Keratinocyte (primary cell): ENCODE results near the gene TRPM1. TPM values are rescaled to one million over a fixed set of nuclear protein-coding genes. Genes with fewer than 3 reads are reported as not detected.

Experiments
- DNase-seq: peaks from one replicate; pipeline ENCODE4 v3.0.0-alpha.2; 2011; ENCODE audit warnings: low read depth, missing footprints, low spot score
- FAIRE-seq: peaks from 2 replicates; lab custom pipeline; 2011; peaks lifted over from hg19 to GRCh38; lab: Jason Lieb, UNC
- H2AFZ ChIP-seq: 2 replicates; pipeline ENCODE4 v1.6.0; 2012; ENCODE audit warnings: low read length, control low read depth, inconsistent platforms; ENCODE audit not compliant: control insufficient read depth
- H3K27ac ChIP-seq: 2 replicates; pipeline ENCODE4 v1.5.1; 2011; ENCODE audit warnings: low read length; ENCODE audit not compliant: control insufficient read depth, insufficient read depth
- H3K27me3 ChIP-seq: 3 replicates; pipeline ENCODE4 v1.6.0; 2011; ENCODE audit warnings: low read length; ENCODE audit not compliant: control insufficient read depth, insufficient read depth; ENCODE audit errors: extremely low read depth
- H3K36me3 ChIP-seq, 2 experiments: 2 replicates in 1 of 2; 3 replicates in 1 of 2; pipeline ENCODE4 v1.5.1; 2011; ENCODE audit warnings: low read length in 2 of 2, mild to moderate bottlenecking in 1 of 2; ENCODE audit not compliant: control insufficient read depth in 2 of 2, insufficient read depth in 2 of 2; ENCODE audit errors: extremely low read depth in 1 of 2
- H3K4me1 ChIP-seq: 3 replicates; pipeline ENCODE4 v1.5.1; 2011; ENCODE audit warnings: low read length; ENCODE audit not compliant: control insufficient read depth, insufficient read depth; ENCODE audit errors: extremely low read depth
- H3K4me2 ChIP-seq: 3 replicates; pipeline ENCODE4 v1.6.0; 2011; ENCODE audit warnings: low read depth, low read length; ENCODE audit not compliant: control insufficient read depth, insufficient read depth; ENCODE audit errors: extremely low read depth
- H3K4me3 ChIP-seq, 3 experiments: fragments of 200-600 bp in 1 of 3; sonication (generic) in 1 of 3; 2 replicates in 2 of 3; 3 replicates in 1 of 3; pipeline ENCODE4 v1.5.1; 2011 to 2016; ENCODE audit warnings: low read length in 3 of 3, mild to moderate bottlenecking in 3 of 3, control low read depth in 2 of 3, inconsistent platforms in 1 of 3, low read depth in 1 of 3, mixed read lengths in 1 of 3, mixed run types in 1 of 3, moderate library complexity in 1 of 3; ENCODE audit not compliant: control insufficient read depth in 2 of 3, insufficient read depth in 2 of 3; ENCODE audit errors: extremely low read depth in 1 of 3
- H3K79me2 ChIP-seq: 2 replicates; pipeline ENCODE4 v1.6.0; 2012; ENCODE audit warnings: low read length; ENCODE audit not compliant: control insufficient read depth, insufficient read depth
- H3K9ac ChIP-seq: 3 replicates; pipeline ENCODE4 v1.6.0; 2011; ENCODE audit warnings: low read length; ENCODE audit not compliant: control insufficient read depth, insufficient read depth; ENCODE audit errors: extremely low read depth
- H3K9me1 ChIP-seq: 3 replicates; pipeline ENCODE4 v1.6.0; 2011; ENCODE audit warnings: low read length; ENCODE audit not compliant: control insufficient read depth, insufficient read depth; ENCODE audit errors: extremely low read depth
- H3K9me3 ChIP-seq: 2 replicates; pipeline ENCODE4 v1.5.1; 2012; ENCODE audit warnings: low read depth, low read length; ENCODE audit not compliant: control insufficient read depth
- H4K20me1 ChIP-seq: 3 replicates; pipeline ENCODE4 v1.6.0; 2011; ENCODE audit warnings: low read length; ENCODE audit not compliant: control insufficient read depth, insufficient read depth; ENCODE audit errors: extremely low read depth
- CTCF ChIP-seq, 3 experiments: IDR thresholded peaks in 1 of 3; conservative IDR thresholded peaks in 1 of 3; optimal IDR thresholded peaks in 1 of 3; 2 replicates in 2 of 3; 3 replicates in 1 of 3; pipeline versions ENCODE3 to v1.5.1; 2011; ENCODE audit warnings: low read length in 3 of 3, mild to moderate bottlenecking in 3 of 3, moderate library complexity in 2 of 3, control low read depth in 1 of 3, inconsistent platforms in 1 of 3; ENCODE audit not compliant: insufficient read depth in 2 of 3; ENCODE audit errors: extremely low read depth in 1 of 3
- EZH2 ChIP-seq: IDR thresholded peaks from one replicate; pipeline ENCODE4 v1.6.1; 2012; ENCODE audit warnings: inconsistent platforms, mild to moderate bottlenecking, low read length, moderate library complexity
- dilution Hi-C: fragments of 300-500 bp; cut with MboI; formaldehyde crosslinking; loops from one replicate; pipeline ENCODE4 v1.7.0; 2020; ENCODE audit warnings: low sequenced_read_pairs; ENCODE audit not compliant: extremely low pct_ligation_motif_present
- polyA plus RNA-seq, 5 experiments: library from polyadenylated mRNA; depleted of rRNA in 3 of 5; stranded (reverse) in 3 of 5; stranded (forward) in 1 of 5; unstranded in 1 of 5; fragments of >200 nt; gene quantifications; 1 replicate in 1 of 5; 2 replicates in 3 of 5; 3 replicates in 1 of 5; pipeline versions ENCODE4 v1.2.1 to v1.2.3, GENCODE V29; 2011 to 2012; ENCODE audit warnings: missing spikeins in 2 of 5, low read depth in 1 of 5, low replicate concordance in 1 of 5

TRPM1 gene
- polyA plus RNA-seq, 1 donor (not counting 4 experiments of a cell fraction or from before 2014, with no cell fraction given): 0.17 TPM

GRCh38 chr15:30997270-30997669 lies 104.3 kb downstream of the TRPM1 start:
- TF ChIP-seq EZH2 (no peak), CTCF (optimal IDR thresholded peaks at IDR 0.05 in 1 of 3, IDR thresholded peaks at IDR 0.05 in 1 of 3, conservative IDR thresholded peaks at IDR 0.05 in 1 of 3; ENCODE audit: extremely low read depth in 1 of 3, insufficient read depth in 2 of 3, low read length in 3 of 3) (peak; percentile 6 to 36 (median 10))
- Histone ChIP-seq H3K36me3 (no peaks in the 10 kb centered on the region), H2AFZ (no peak overlapping the region), H3K27me3 (no peaks in the 10 kb centered on the region), H3K9ac (no peak overlapping the region), H3K9me1 (no peaks in the 10 kb centered on the region), H3K4me3 (no peak overlapping the region), H3K4me2 (no peak overlapping the region), H3K79me2 (no peaks in the 10 kb centered on the region), H3K4me1 (peaks cover 17% of the 10 kb centered on the region), H3K27ac (no peak overlapping the region), H4K20me1 (no peaks in the 10 kb centered on the region), H3K9me3 (no peaks in the 10 kb centered on the region)
- dilution Hi-C loops: no loop called here
- no peak for DNase-seq
- FAIRE-seq: peak; percentile 59

DNA sequence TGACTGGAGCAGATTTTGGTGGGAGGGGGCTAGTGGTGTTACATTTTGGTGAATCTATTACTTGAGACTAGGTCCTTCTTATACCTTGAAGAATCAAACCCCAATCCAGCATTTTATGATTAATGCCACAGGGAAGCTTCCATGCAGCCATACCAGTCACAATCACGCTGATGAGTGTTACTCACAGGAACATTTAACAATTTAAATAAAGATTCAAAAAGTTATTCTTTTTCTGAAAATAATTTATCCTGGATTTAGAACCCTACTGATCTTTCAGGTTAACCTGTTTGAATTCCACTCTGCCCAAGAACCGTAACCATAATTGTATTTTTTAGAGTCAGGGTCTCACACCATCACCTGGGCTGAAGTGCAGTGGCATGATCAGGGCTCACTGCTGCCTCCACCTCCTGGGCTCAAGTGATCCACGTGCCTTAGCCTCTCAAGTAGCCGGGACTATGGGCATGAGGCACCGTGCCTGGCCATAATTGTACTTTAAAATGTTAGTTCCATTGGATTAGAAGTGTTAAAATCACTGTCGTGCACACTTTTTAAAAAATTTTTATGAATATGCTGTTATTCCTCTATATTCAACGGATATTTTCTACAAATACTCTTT lies 109.2 kb downstream of the TRPM1 start:
- peak overlapping the region; percentile 83 for H2AFZ ChIP-seq

More for the DNA sequence above, 109.2 kb downstream of the TRPM1 start:
- peak overlapping the region; percentile 95 for H3K9ac ChIP-seq
- dilution Hi-C loops: no loop called here
- peaks cover 25% of the 10 kb centered on the region for H3K79me2 ChIP-seq
- peak overlapping the region; percentile 82 to 99 (median 96) for H3K4me3 ChIP-seq
- FAIRE-seq (peak; percentile 13), DNase-seq (no peak)
- no peaks in the 10 kb centered on the region for H3K36me3 ChIP-seq
- no peaks in the 10 kb centered on the region for H3K9me1 ChIP-seq
- H3K9me3 ChIP-seq: no peaks in the 10 kb centered on the region
- no peaks in the 10 kb centered on the region for H4K20me1 ChIP-seq
- H3K4me2 ChIP-seq: peak overlapping the region; percentile 92
- peak overlapping the region; percentile 91 for H3K27ac ChIP-seq
- H3K4me1 ChIP-seq: peaks cover 11% of the 10 kb centered on the region
- TF ChIP-seq CTCF (optimal IDR thresholded peaks at IDR 0.05 in 1 of 3, IDR thresholded peaks at IDR 0.05 in 1 of 3, conservative IDR thresholded peaks at IDR 0.05 in 1 of 3; ENCODE audit: extremely low read depth in 1 of 3, insufficient read depth in 2 of 3, low read length in 3 of 3) (peak in 1 of 3 experiments; percentile 19), EZH2 (no peak)
- no peaks in the 10 kb centered on the region for H3K27me3 ChIP-seq
